Neural cell (in vitro differentiated cells): ENCODE data around the gene TXNRD1. TPM values are rescaled to one million over a fixed set of nuclear protein-coding genes. Genes with fewer than 3 reads are reported as not detected.

Experiments used
- H2AFZ ChIP-seq: fragments of 200-600, 300-800 bp; sonication (generic), shearing (Covaris generic); 2 replicates; pipeline ENCODE4 v1.6.0; 2014; ENCODE audit warnings: low read depth, mild to moderate bottlenecking, antibody characterized with exemption, low read length, moderate library complexity
- H3F3A ChIP-seq: fragments of 200-600 bp; shearing (Covaris generic); 2 replicates; pipeline ENCODE4 v1.6.1; 2016; ENCODE audit warnings: mild to moderate bottlenecking, moderate library complexity, mixed read lengths, antibody characterized with exemption, low read length; ENCODE audit not compliant: insufficient read depth, poor library complexity, severe bottlenecking
- H3K27ac ChIP-seq: fragments of 200-600, 300-800 bp; sonication (generic), shearing (Covaris generic); 2 replicates; pipeline ENCODE4 v1.5.1; 2014; ENCODE audit warnings: mild to moderate bottlenecking, low read length, moderate library complexity
- H3K27me3 ChIP-seq: fragments of 300-800, 200-600 bp; sonication (generic), shearing (Covaris generic); 2 replicates; pipeline ENCODE4 v1.6.0; 2014; ENCODE audit warnings: mild to moderate bottlenecking, low read depth, low read length, moderate library complexity; ENCODE audit not compliant: insufficient read depth
- H3K36me3 ChIP-seq: fragments of 300-800, 200-600 bp; sonication (generic), shearing (Covaris generic); 2 replicates; pipeline ENCODE4 v1.5.1; 2014; ENCODE audit warnings: mild to moderate bottlenecking, antibody characterized with exemption, low read length, moderate library complexity; ENCODE audit not compliant: insufficient read depth
- H3K4me2 ChIP-seq: fragments of 300-800, 200-600 bp; sonication (generic), shearing (Covaris generic); 2 replicates; pipeline ENCODE4 v1.6.0; 2014; ENCODE audit warnings: mild to moderate bottlenecking, low read length
- H3K4me3 ChIP-seq: fragments of 300-800, 200-600 bp; sonication (generic), shearing (Covaris generic); 2 replicates; pipeline ENCODE4 v1.5.1; 2014; ENCODE audit warnings: mild to moderate bottlenecking, low read length, moderate library complexity
- H3K79me2 ChIP-seq: fragments of 200-600 bp; shearing (Covaris generic); replicated peaks from 2 replicates; pipeline ENCODE4 v1.6.0; 2014; ENCODE audit warnings: mild to moderate bottlenecking, low read length, moderate library complexity; ENCODE audit not compliant: insufficient read depth
- H3K9ac ChIP-seq: fragments of 300-800, 200-600 bp; sonication (generic), shearing (Covaris generic); 2 replicates; pipeline ENCODE4 v1.6.1; 2016; ENCODE audit warnings: mild to moderate bottlenecking, low read length, mixed read lengths
- H3K9me2 ChIP-seq: fragments of 200-600 bp; shearing (Covaris generic); 2 replicates; pipeline ENCODE4 v1.6.1; 2016; ENCODE audit warnings: mild to moderate bottlenecking, low read length, mixed read lengths; ENCODE audit not compliant: insufficient read depth
- H3K9me3 ChIP-seq: fragments of 200-600, 300-800 bp; sonication (generic), shearing (Covaris generic); 2 replicates; pipeline ENCODE4 v1.6.1; 2016; ENCODE audit warnings: mild to moderate bottlenecking, mixed run types, low read length, moderate library complexity, mixed read lengths
- H4K20me1 ChIP-seq: fragments of 200-600 bp; shearing (Covaris generic); 2 replicates; pipeline ENCODE4 v1.6.1; 2016; ENCODE audit warnings: mild to moderate bottlenecking, mixed run types; ENCODE audit not compliant: insufficient read depth
- CTCF ChIP-seq: fragments of 450-650 bp; IDR thresholded peaks from 2 replicates; pipeline ENCODE4 v1.5.1; 2014; ENCODE audit warnings: antibody characterized with exemption, mild to moderate bottlenecking, moderate library complexity; ENCODE audit not compliant: poor library complexity, severe bottlenecking
- EP300 ChIP-seq: fragments of 450-650 bp; conservative IDR thresholded peaks from 2 replicates; pipeline ENCODE4 v1.6.1; 2014; ENCODE audit warnings: antibody characterized with exemption, mild to moderate bottlenecking, moderate library complexity; ENCODE audit not compliant: poor library complexity, severe bottlenecking
- EZH2 ChIP-seq: fragments of 200-600, 300-800 bp; shearing (Covaris generic), sonication (generic); IDR thresholded peaks from 2 replicates; pipeline ENCODE4 v1.6.1; 2014; ENCODE audit warnings: antibody characterized with exemption, low read length, borderline replicate concordance, mild to moderate bottlenecking; ENCODE audit not compliant: insufficient read depth, poor library complexity, severe bottlenecking
- MXI1 ChIP-seq: fragments of 450-650 bp; conservative IDR thresholded peaks from 2 replicates; pipeline ENCODE4 v1.6.1; 2014; ENCODE audit warnings: antibody characterized with exemption, mild to moderate bottlenecking; ENCODE audit not compliant: poor library complexity, severe bottlenecking
- POLR2AphosphoS5 ChIP-seq: IDR thresholded peaks from 2 replicates; pipeline ENCODE4 v1.6.1; 2012
- RAD21 ChIP-seq: fragments of 450-650 bp; conservative IDR thresholded peaks from 2 replicates; pipeline ENCODE4 v1.6.1; 2014; ENCODE audit warnings: antibody characterized with exemption, mild to moderate bottlenecking, moderate library complexity
- REST ChIP-seq: IDR thresholded peaks from 2 replicates; pipeline ENCODE4 v1.6.1; 2012; ENCODE audit warnings: borderline replicate concordance
- SMC3 ChIP-seq: fragments of 450-650 bp; conservative IDR thresholded peaks from 2 replicates; pipeline ENCODE4 v1.6.1; 2014; ENCODE audit warnings: antibody characterized with exemption, mild to moderate bottlenecking, moderate library complexity; ENCODE audit not compliant: poor library complexity
- TAF1 ChIP-seq: IDR thresholded peaks from 2 replicates; pipeline ENCODE4 v1.6.1; 2012; ENCODE audit warnings: low read depth
- polyA plus RNA-seq: library from polyadenylated mRNA; depleted of rRNA; stranded (reverse); fragments of >200 nt; gene quantifications from 2 replicates; pipeline ENCODE4 v1.2.3, GENCODE V29; 2014

The TXNRD1 gene
- polyA plus RNA-seq, 1 donor from 2014 or later: 59.6 TPM

- no peaks in the 10 kb centered on the region for H3K79me2 ChIP-seq
Observed at GRCh38 chr12:104282109-104282508, 66.5 kb downstream of the TXNRD1 start.

GRCh38 chr12:104285740-104286515, 70.3 kb downstream of the TXNRD1 start:
- H3K36me3 ChIP-seq: no peaks in the 10 kb centered on the region
- H3F3A ChIP-seq: no peaks in the 10 kb centered on the region
- H3K9ac ChIP-seq: no peak overlapping the region
- H3K9me2 ChIP-seq: no peaks in the 10 kb centered on the region
- TF ChIP-seq SMC3 (no peak), CTCF (no peak), REST (no peak), TAF1 (no peak), MXI1 (no peak)
- peak overlapping the region; percentile 82 for H3K4me3 ChIP-seq
- no peaks in the 10 kb centered on the region for H3K27me3 ChIP-seq
- H3K27ac ChIP-seq: peak overlapping the region; percentile 80
- H2AFZ ChIP-seq: no peak overlapping the region
- H3K4me2 ChIP-seq: no peak overlapping the region
- H4K20me1 ChIP-seq: no peaks in the 10 kb centered on the region
- no peaks in the 10 kb centered on the region for H3K9me3 ChIP-seq
- peaks cover 18% of the 10 kb centered on the region for H3K79me2 ChIP-seq

More at GRCh38 chr12:104282109-104282508, 66.5 kb downstream of the TXNRD1 start:
- H3F3A ChIP-seq: no peaks in the 10 kb centered on the region
- no peaks in the 10 kb centered on the region for H3K9me2 ChIP-seq
- no peak for TF ChIP-seq RAD21
- TF ChIP-seq POLR2AphosphoS5: no peak
- TF ChIP-seq EP300: no peak
- TF ChIP-seq EZH2: no peak
- no peak for TF ChIP-seq SMC3
- no peak for TF ChIP-seq MXI1
- no peak for TF ChIP-seq TAF1
- TF ChIP-seq CTCF: no peak
- no peak for TF ChIP-seq REST
- H3K27me3 ChIP-seq: no peaks in the 10 kb centered on the region
- H3K27ac ChIP-seq: no peak overlapping the region
- no peaks in the 10 kb centered on the region for H4K20me1 ChIP-seq
- H3K36me3 ChIP-seq: no peaks in the 10 kb centered on the region
- H3K4me3 ChIP-seq: no peak overlapping the region
- no peak overlapping the region for H2AFZ ChIP-seq
- no peaks in the 10 kb centered on the region for H3K9me3 ChIP-seq
- no peak overlapping the region for H3K9ac ChIP-seq
- no peak overlapping the region for H3K4me2 ChIP-seq
